OCI-LY1 (cell line): Measurements from ENCODE around the gene CD58.
A peak's percentile ranks its signal among the peaks of the same experiment; 100 is the strongest.

ENCODE experiments used
- H2AFZ ChIP-seq: fragments of 200-600 bp; sonication (generic), shearing (Covaris generic); 2 replicates; pipeline ENCODE4 v1.6.0; 2014; ENCODE audit warnings: antibody characterized with exemption, mild to moderate bottlenecking, low read length
- H3F3A ChIP-seq: fragments of 200-600 bp; sonication (generic), shearing (Covaris generic); 2 replicates; pipeline ENCODE4 v1.6.0; 2014; ENCODE audit warnings: mild to moderate bottlenecking, antibody characterized with exemption, low read length, moderate library complexity; ENCODE audit not compliant: insufficient read depth
- H3K27ac ChIP-seq: fragments of 200-600 bp; sonication (generic); 2 replicates; pipeline ENCODE4 v1.5.1; 2014; ENCODE audit warnings: low read length, mixed run types, mild to moderate bottlenecking, low read depth; ENCODE audit not compliant: poor library complexity, severe bottlenecking
- H3K27me3 ChIP-seq: fragments of 200-600 bp; sonication (generic); 2 replicates; pipeline ENCODE4 v1.6.0; 2014; ENCODE audit warnings: antibody characterized with exemption, mild to moderate bottlenecking, low read length, moderate library complexity; ENCODE audit not compliant: insufficient read depth
- H3K36me3 ChIP-seq: fragments of 200-600 bp; sonication (generic); 2 replicates; pipeline ENCODE4 v1.6.1; 2014; ENCODE audit warnings: mild to moderate bottlenecking, antibody characterized with exemption, low read length, moderate library complexity, mixed read lengths; ENCODE audit not compliant: insufficient read depth
- H3K4me1 ChIP-seq: fragments of 200-600 bp; sonication (generic); 2 replicates; pipeline ENCODE4 v1.5.1; 2014; ENCODE audit warnings: mild to moderate bottlenecking, low read length, moderate library complexity; ENCODE audit not compliant: insufficient read depth, severe bottlenecking
- H3K4me2 ChIP-seq: fragments of 200-600 bp; sonication (generic), shearing (Covaris generic); 2 replicates; pipeline ENCODE4 v1.6.1; 2014; ENCODE audit warnings: low read length
- H3K4me3 ChIP-seq: fragments of 200-600 bp; sonication (generic); 2 replicates; pipeline ENCODE4 v1.5.1; 2014; ENCODE audit warnings: low read length, low read depth, mild to moderate bottlenecking, mixed read lengths; ENCODE audit not compliant: poor library complexity, severe bottlenecking
- H3K79me2 ChIP-seq: fragments of 200-600 bp; shearing (Covaris generic); 2 replicates; pipeline ENCODE4 v1.6.1; 2016; ENCODE audit warnings: mixed run types, low read length, mixed read lengths; ENCODE audit not compliant: insufficient read depth
- H3K9ac ChIP-seq: fragments of 200-600 bp; sonication (generic), shearing (Covaris generic); 2 replicates; pipeline ENCODE4 v1.6.1; 2014; ENCODE audit warnings: mild to moderate bottlenecking, low read length, mixed read lengths
- H3K9me2 ChIP-seq: fragments of 200-600 bp; sonication (generic), shearing (Covaris generic); 2 replicates; pipeline ENCODE4 v1.6.1; 2014; ENCODE audit warnings: low read depth, mild to moderate bottlenecking, low read length, mixed read lengths
- H3K9me3 ChIP-seq: fragments of 200-600 bp; shearing (Covaris generic); 2 replicates; pipeline ENCODE4 v1.6.1; 2014; ENCODE audit warnings: low read length, mixed read lengths
- H4K20me1 ChIP-seq: fragments of 200-600 bp; sonication (generic), shearing (Covaris generic); 2 replicates; pipeline ENCODE4 v1.6.0; 2016; ENCODE audit warnings: mild to moderate bottlenecking, low read length; ENCODE audit not compliant: insufficient read depth
- CTCF ChIP-seq: fragments of 200-600 bp; sonication (generic), shearing (Covaris generic); IDR thresholded peaks from 2 replicates; pipeline ENCODE4 v1.5.1; 2017; ENCODE audit warnings: mild to moderate bottlenecking, antibody characterized with exemption, low read length, moderate library complexity, mixed read lengths
- EZH2 ChIP-seq: fragments of 200-600 bp; sonication (generic), shearing (Covaris generic); IDR thresholded peaks from 2 replicates; pipeline ENCODE4 v1.8.0; 2017; ENCODE audit warnings: borderline replicate concordance, mixed run types, mild to moderate bottlenecking, antibody characterized with exemption, low read length, moderate library complexity, mixed read lengths

Gene CD58

GRCh38 chr1:116498789-116499628 is 71.8 kb downstream of the CD58 start:
- H3K36me3 ChIP-seq: no peaks in the 10 kb centered on the region
- no peak overlapping the region for H3K9ac ChIP-seq
- H3K27me3 ChIP-seq: no peaks in the 10 kb centered on the region
- TF ChIP-seq CTCF (peak; percentile 75), EZH2 (no peak)
- no peak overlapping the region for H2AFZ ChIP-seq
- H3K9me3 ChIP-seq: no peaks in the 10 kb centered on the region
- H3K79me2 ChIP-seq: no peaks in the 10 kb centered on the region
- H3K4me1 ChIP-seq: no peaks in the 10 kb centered on the region
- H3K9me2 ChIP-seq: no peaks in the 10 kb centered on the region
- H3K27ac ChIP-seq: no peak overlapping the region
- H3K4me2 ChIP-seq: no peak overlapping the region
- no peak overlapping the region for H3K4me3 ChIP-seq
- H4K20me1 ChIP-seq: no peaks in the 10 kb centered on the region
- no peaks in the 10 kb centered on the region for H3F3A ChIP-seq

GRCh38 chr1:116497656-116498055 is 73.2 kb downstream of the CD58 start:
- Histone ChIP-seq H2AFZ (no peak overlapping the region), H3K9me2 (no peaks in the 10 kb centered on the region), H3F3A (no peaks in the 10 kb centered on the region), H3K27me3 (no peaks in the 10 kb centered on the region), H3K27ac (no peak overlapping the region), H3K4me1 (no peaks in the 10 kb centered on the region), H3K79me2 (no peaks in the 10 kb centered on the region), H3K36me3 (no peaks in the 10 kb centered on the region), H3K4me2 (no peak overlapping the region), H3K9ac (no peak overlapping the region), H3K4me3 (no peak overlapping the region), H3K9me3 (no peaks in the 10 kb centered on the region), H4K20me1 (no peaks in the 10 kb centered on the region)
- no peak for TF ChIP-seq EZH2
- no peak for TF ChIP-seq CTCF

DNA sequence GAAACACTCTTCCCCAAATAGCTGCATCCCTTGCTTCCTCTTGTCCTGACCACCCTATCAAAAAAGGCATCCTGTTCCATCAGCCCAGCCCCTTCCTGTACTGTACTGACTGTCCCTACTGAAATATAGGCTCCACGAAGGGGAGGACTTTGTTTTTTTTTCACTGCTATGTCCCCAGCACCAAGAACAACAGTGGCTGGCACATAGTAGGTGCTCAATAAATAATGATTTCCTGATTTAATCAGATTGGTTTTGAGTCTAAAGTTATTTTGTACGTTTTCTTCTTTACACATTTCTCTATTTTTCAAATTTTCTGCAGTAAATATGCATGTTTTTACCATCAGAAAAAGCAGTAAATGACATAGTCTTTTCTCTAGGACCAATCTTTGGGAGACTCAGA is 73.9 kb downstream of the CD58 start:
- Histone ChIP-seq H3K4me1 (no peaks in the 10 kb centered on the region), H2AFZ (no peak overlapping the region), H3K9me3 (no peaks in the 10 kb centered on the region), H3K9me2 (no peaks in the 10 kb centered on the region), H3K79me2 (no peaks in the 10 kb centered on the region), H3K36me3 (no peaks in the 10 kb centered on the region), H3K27me3 (no peaks in the 10 kb centered on the region), H3K9ac (no peak overlapping the region), H3F3A (no peaks in the 10 kb centered on the region), H3K27ac (no peak overlapping the region), H3K4me3 (no peak overlapping the region), H3K4me2 (no peak overlapping the region), H4K20me1 (no peaks in the 10 kb centered on the region)
- TF ChIP-seq CTCF (no peak), EZH2 (no peak)
